HAP-1 (cell line): ENCODE data around the gene DOCK3.
"Not testable (repeated sequence)": the region's sequence is repeated elsewhere in the genome, so short reads cannot be mapped to it uniquely, and the experiment has no call there.

ENCODE experiments used
- DNase-seq, 2 experiments: peaks; one replicate each; pipeline ENCODE4 v3.0.0-alpha.2; 2016 to 2020; ENCODE audit warnings: low spot score in 2 of 2
- H3K27me3 ChIP-seq: fragments of 250-450 bp; sonication (Bioruptor Pico); 2 replicates; pipeline ENCODE4 v1.5.1; 2020; ENCODE audit warnings: low read depth, mild to moderate bottlenecking, moderate library complexity
- H3K36me3 ChIP-seq: fragments of 250-450 bp; sonication (Bioruptor Pico); replicated peaks from 2 replicates; pipeline ENCODE4 v1.5.1; 2020; ENCODE audit warnings: mild to moderate bottlenecking
- H3K4me1 ChIP-seq: fragments of 250-450 bp; sonication (Bioruptor Pico); 2 replicates; pipeline ENCODE4 v1.5.1; 2020; ENCODE audit warnings: mild to moderate bottlenecking
- H3K4me3 ChIP-seq: fragments of 250-450 bp; sonication (Bioruptor Pico); 2 replicates; pipeline ENCODE4 v1.5.1; 2020; ENCODE audit warnings: mild to moderate bottlenecking, moderate library complexity
- H3K9me3 ChIP-seq: fragments of 250-450 bp; sonication (Bioruptor Pico); 2 replicates; pipeline ENCODE4 v1.5.1; 2020; ENCODE audit warnings: mild to moderate bottlenecking, moderate library complexity
- in situ Hi-C: fragments of 300-500 bp; cut with MboI; formaldehyde crosslinking; loops from 3 replicates; pipeline ENCODE4 v1.14.3; 2020; ENCODE audit warnings: low sequenced_read_pairs, inconsistent platforms, mixed read lengths

DOCK3 gene

GRCh38 chr3:51386159-51386851 is 711.6 kb downstream of the DOCK3 start:
- in situ Hi-C loops: loop anchor here (10.0 kb wide), 1 partner anchor 1032 kb away; the partner anchor contains the start of genes CYB561D2, NPRL2 and TMEM115
- H3K9me3 ChIP-seq: no peaks in the 10 kb centered on the region
- H3K27me3 ChIP-seq: no peaks in the 10 kb centered on the region
- no peak for DNase-seq
- peaks cover 46% of the 10 kb centered on the region for H3K36me3 ChIP-seq
- H3K4me1 ChIP-seq: peaks cover 21% of the 10 kb centered on the region
- peak overlapping the region; percentile 96 for H3K4me3 ChIP-seq

- Histone ChIP-seq H3K9me3 (no peaks in the 10 kb centered on the region), H3K27me3 (no peaks in the 10 kb centered on the region), H3K4me3 (peak overlapping the region; percentile 96), H3K36me3 (peaks cover 48% of the 10 kb centered on the region), H3K4me1 (peaks cover 23% of the 10 kb centered on the region)
- DNase-seq: no peak
- in situ Hi-C loops: loop anchor here (10.0 kb wide), 1 partner anchor 1032 kb away; the partner anchor contains the start of genes CYB561D2, NPRL2 and TMEM115
Observed at GRCh38 chr3:51386852-51387229, 712.1 kb downstream of the DOCK3 start.

GRCh38 chr3:51387281-51387680 is 712.6 kb downstream of the DOCK3 start:
- not testable (repeated sequence) for DNase-seq, H3K27me3 ChIP-seq, H3K9me3 ChIP-seq
- peaks cover 53% of the 10 kb centered on the region for H3K36me3 ChIP-seq
- peak overlapping the region; percentile 96; the same call in 1 of the 2 replicates for H3K4me3 ChIP-seq
- in situ Hi-C loops: loop anchor here (10.0 kb wide), 1 partner anchor 1032 kb away; the partner anchor contains the start of genes CYB561D2, NPRL2 and TMEM115
- H3K4me1 ChIP-seq: peaks cover 24% of the 10 kb centered on the region

- H3K27me3 ChIP-seq: no peaks in the 10 kb centered on the region
- no peak for DNase-seq
- H3K4me3 ChIP-seq: no peak overlapping the region
- in situ Hi-C loops: loop anchor here (10.0 kb wide), 1 partner anchor 1034 kb away; the partner anchor contains the start of genes CYB561D2, NPRL2 and TMEM115
- H3K36me3 ChIP-seq: peaks cover 65% of the 10 kb centered on the region
- peaks cover 19% of the 10 kb centered on the region for H3K4me1 ChIP-seq
- peaks cover 6% of the 10 kb centered on the region; the same call in 1 of the 2 replicates for H3K9me3 ChIP-seq
Observed at GRCh38 chr3:51388286-51389029, 713.7 kb downstream of the DOCK3 start.

GRCh38 chr3:51389423-51390183 is 714.9 kb downstream of the DOCK3 start:
- Histone ChIP-seq H3K27me3 (no peaks in the 10 kb centered on the region), H3K36me3 (peaks cover 75% of the 10 kb centered on the region), H3K4me3 (no peak overlapping the region), H3K4me1 (peaks cover 14% of the 10 kb centered on the region), H3K9me3 (peaks cover 6% of the 10 kb centered on the region; the same call in 1 of the 2 replicates)
- in situ Hi-C loops: loop anchor here (10.0 kb wide), 1 partner anchor 1035 kb away; the partner anchor contains the start of genes CYB561D2, NPRL2 and TMEM115
- DNase-seq: peak in 1 of 2 experiments; percentile 73

- in situ Hi-C loops: no loop called here
Observed at GRCh38 chr3:51390246-51391074, 715.7 kb downstream of the DOCK3 start.

GRCh38 chr3:51391075-51391565 is 716.4 kb downstream of the DOCK3 start, which contains the start of gene RBM15B:
RBM15B (plus strand) TSS chr3:51391285; CDS start chr3:51391400, 115 bp downstream.
- peak; percentile 87 to 97 for DNase-seq
- H3K36me3 ChIP-seq: peaks cover 85% of the 10 kb centered on the region
- in situ Hi-C loops: no loop called here
- peaks cover 6% of the 10 kb centered on the region; the same call in 1 of the 2 replicates for H3K9me3 ChIP-seq
- H3K4me3 ChIP-seq: peak within 1 kb of the TSS; percentile 35
- no peaks in the 10 kb centered on the region for H3K27me3 ChIP-seq
- H3K4me1 ChIP-seq: peaks cover 14% of the 10 kb centered on the region

More at GRCh38 chr3:51390246-51391074, 715.7 kb downstream of the DOCK3 start:
- H3K9me3 ChIP-seq: peaks cover 6% of the 10 kb centered on the region; the same call in 1 of the 2 replicates
- peaks cover 82% of the 10 kb centered on the region for H3K36me3 ChIP-seq
- H3K27me3 ChIP-seq: no peaks in the 10 kb centered on the region
- no peak for DNase-seq
- H3K4me3 ChIP-seq: peak overlapping the region; percentile 30
- peaks cover 14% of the 10 kb centered on the region for H3K4me1 ChIP-seq

- H3K36me3 ChIP-seq: peaks cover 85% of the 10 kb centered on the region
- peaks cover 8% of the 10 kb centered on the region for H3K4me1 ChIP-seq
- no peak for DNase-seq
- peaks cover 6% of the 10 kb centered on the region; the same call in 1 of the 2 replicates for H3K9me3 ChIP-seq
- H3K4me3 ChIP-seq: peak overlapping the region; percentile 35
- in situ Hi-C loops: no loop called here
- H3K27me3 ChIP-seq: no peaks in the 10 kb centered on the region
Observed at GRCh38 chr3:51391566-51392354, 717.0 kb downstream of the DOCK3 start.

- in situ Hi-C loops: no loop called here
- H3K4me1 ChIP-seq: peaks cover 6% of the 10 kb centered on the region
- H3K9me3 ChIP-seq: peaks cover 6% of the 10 kb centered on the region; the same call in 1 of the 2 replicates
- H3K27me3 ChIP-seq: no peaks in the 10 kb centered on the region
- no peak overlapping the region for H3K4me3 ChIP-seq
- DNase-seq: no peak
- H3K36me3 ChIP-seq: peaks cover 86% of the 10 kb centered on the region
Observed at GRCh38 chr3:51392355-51393133, 717.8 kb downstream of the DOCK3 start.

GRCh38 chr3:51393134-51393495 is 718.4 kb downstream of the DOCK3 start:
- Histone ChIP-seq H3K4me3 (no peak overlapping the region), H3K36me3 (peaks cover 86% of the 10 kb centered on the region), H3K4me1 (peaks cover 6% of the 10 kb centered on the region), H3K9me3 (peaks cover 6% of the 10 kb centered on the region; the same call in 1 of the 2 replicates), H3K27me3 (no peaks in the 10 kb centered on the region)
- DNase-seq: no peak
- in situ Hi-C loops: no loop called here

- no peaks in the 10 kb centered on the region for H3K27me3 ChIP-seq
- H3K4me3 ChIP-seq: no peak overlapping the region
- peaks cover 86% of the 10 kb centered on the region for H3K36me3 ChIP-seq
- in situ Hi-C loops: no loop called here
- peaks cover 6% of the 10 kb centered on the region; the same call in 1 of the 2 replicates for H3K9me3 ChIP-seq
- DNase-seq: no peak
- peaks cover 6% of the 10 kb centered on the region for H3K4me1 ChIP-seq
Observed at GRCh38 chr3:51393564-51393963, 718.8 kb downstream of the DOCK3 start.
